ENCODE data around the gene PDE6C. TPM values are rescaled to one million over a fixed set of nuclear protein-coding genes. Genes with fewer than 3 reads are reported as not detected.

The PDE6C gene
- total RNA-seq, 4 donors from 2014 or later: not detected

DNA sequence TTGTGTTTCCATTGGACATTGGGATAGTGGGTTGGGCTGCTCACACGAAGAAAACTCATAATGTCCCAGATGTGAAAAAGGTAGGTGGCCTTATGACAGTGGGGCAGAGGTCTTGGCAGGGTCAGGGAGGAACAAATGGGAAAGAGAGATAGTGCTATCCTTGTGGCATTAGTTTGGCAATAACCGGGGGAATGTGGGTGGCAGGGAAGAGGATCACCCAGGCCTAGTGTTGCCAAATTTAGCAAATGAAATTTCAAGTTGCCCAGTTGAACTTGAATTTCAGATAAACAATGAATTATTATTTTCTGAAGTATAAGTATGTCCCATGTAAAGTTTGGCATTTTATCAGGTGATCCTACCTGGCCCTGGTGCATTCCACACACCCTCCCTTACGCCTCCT is 789 bp downstream of the PDE6C start:
- Histone ChIP-seq H3K27ac (no peak overlapping the region), H3K4me1 (no peaks in the 10 kb centered on the region), H3K27me3 (no peaks in the 10 kb centered on the region), H3K36me3 (no peaks in the 10 kb centered on the region), H3K9me3 (no peaks in the 10 kb centered on the region), H3K4me3 (no peak overlapping the region)
- TF ChIP-seq POLR2A (IDR thresholded peaks at IDR 0.05): no peak
- no peak for TF ChIP-seq EP300 (IDR thresholded peaks at IDR 0.05; ENCODE audit: low read depth)
- TF ChIP-seq, protein P1, sequence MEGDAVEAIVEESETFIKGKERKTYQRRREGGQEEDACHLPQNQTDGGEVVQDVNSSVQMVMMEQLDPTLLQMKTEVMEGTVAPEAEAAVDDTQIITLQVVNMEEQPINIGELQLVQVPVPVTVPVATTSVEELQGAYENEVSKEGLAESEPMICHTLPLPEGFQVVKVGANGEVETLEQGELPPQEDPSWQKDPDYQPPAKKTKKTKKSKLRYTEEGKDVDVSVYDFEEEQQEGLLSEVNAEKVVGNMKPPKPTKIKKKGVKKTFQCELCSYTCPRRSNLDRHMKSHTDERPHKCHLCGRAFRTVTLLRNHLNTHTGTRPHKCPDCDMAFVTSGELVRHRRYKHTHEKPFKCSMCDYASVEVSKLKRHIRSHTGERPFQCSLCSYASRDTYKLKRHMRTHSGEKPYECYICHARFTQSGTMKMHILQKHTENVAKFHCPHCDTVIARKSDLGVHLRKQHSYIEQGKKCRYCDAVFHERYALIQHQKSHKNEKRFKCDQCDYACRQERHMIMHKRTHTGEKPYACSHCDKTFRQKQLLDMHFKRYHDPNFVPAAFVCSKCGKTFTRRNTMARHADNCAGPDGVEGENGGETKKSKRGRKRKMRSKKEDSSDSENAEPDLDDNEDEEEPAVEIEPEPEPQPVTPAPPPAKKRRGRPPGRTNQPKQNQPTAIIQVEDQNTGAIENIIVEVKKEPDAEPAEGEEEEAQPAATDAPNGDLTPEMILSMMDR (IDR thresholded peaks at IDR 0.05): no peak
- TF ChIP-seq POLR2AphosphoS5 (IDR thresholded peaks at IDR 0.05): no peak
- intact Hi-C loops (cut with DNase I; ENCODE audit: low total_unique reads): no loop called here
- in situ Hi-C loops (cut with MboI; ENCODE audit: low pct_ligation_motif_present in 1 of 4, low pct_unique_long_range_greater_than_20kb in 1 of 4, low sequenced_read_pairs in 3 of 4): no loop called here
- WGBS, 2 donors (ENCODE audit: low coverage in 1 of 2): 78 to 93% methylated on average over 3 of the region's 3 CpGs
- DNase-seq: no peak

DNA sequence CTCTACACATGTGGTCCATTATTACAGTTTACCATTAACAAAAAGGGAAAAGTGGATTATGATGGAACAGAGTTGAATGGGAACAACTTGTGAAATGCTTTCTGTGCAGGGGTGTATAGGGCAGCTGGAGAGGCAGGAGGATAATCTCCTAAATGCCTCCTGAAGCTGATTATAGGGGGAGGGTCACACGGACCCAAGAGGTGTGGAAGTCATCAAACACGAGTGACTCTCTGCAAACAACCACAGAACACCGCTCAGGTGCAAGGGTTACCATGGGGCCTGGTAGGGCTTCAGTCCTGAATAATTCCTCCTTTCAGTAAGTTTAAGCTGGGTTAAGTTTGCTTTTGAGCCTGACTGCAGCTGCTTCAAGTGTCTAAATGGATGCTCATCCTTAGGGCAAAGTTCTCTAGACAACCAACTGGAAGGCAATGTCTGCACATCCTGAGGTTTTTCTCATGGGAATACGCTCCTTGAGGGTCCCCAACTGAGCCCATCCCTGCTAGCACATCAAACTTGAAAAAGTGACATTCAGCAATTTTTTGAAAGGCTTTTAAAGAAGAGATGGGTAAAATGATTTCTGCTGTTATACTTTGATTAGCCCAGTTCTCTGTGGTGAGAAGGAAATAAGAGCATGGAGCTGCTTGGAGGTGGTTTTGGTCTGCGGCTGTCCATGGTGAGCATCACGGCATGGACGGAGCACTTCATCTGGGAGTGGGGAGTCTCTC is 1.9 kb downstream of the PDE6C start:
- H3K4me1 ChIP-seq: no peaks in the 10 kb centered on the region

DNA sequence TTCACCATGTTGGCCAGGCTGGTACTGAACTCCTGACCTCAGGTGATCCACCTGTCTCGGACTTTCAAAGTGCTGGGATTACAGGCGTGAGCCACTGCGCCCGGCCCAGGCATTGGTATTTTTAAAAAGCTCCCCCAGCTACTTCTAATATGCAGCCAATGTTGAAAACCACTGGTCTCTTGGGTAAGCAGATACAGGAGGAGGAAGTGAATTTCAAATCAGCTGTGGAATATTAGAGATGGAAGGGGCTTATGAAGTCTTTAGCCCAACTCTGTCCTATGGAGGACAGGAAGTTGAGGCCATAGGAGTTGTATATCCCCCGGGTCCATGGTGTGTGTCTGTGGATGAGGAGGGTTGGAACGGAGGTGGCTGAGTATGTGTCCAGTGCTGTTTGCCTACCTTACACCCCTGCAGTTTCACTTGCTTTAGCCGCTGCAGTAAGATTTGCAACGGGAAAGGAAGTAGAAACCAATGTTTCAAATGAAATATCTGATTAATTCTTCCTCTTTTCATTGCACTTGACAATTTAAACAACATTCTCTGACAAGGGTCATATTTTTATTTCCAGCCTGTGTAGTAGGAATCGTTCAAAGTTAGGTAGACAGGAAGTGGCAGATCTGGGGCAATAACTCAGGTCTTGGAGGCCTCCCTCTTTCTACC is 3.4 kb downstream of the PDE6C start:
- intact Hi-C loops (cut with DNase I; ENCODE audit: low total_unique reads): no loop called here

More for the DNA sequence above, 1.9 kb downstream of the PDE6C start:
- H3K27me3 ChIP-seq: no peaks in the 10 kb centered on the region
- TF ChIP-seq POLR2AphosphoS5 (IDR thresholded peaks at IDR 0.05): no peak
- no peak for TF ChIP-seq POLR2A (IDR thresholded peaks at IDR 0.05)
- TF ChIP-seq, protein P1 (IDR thresholded peaks at IDR 0.05): no peak
- no peak for TF ChIP-seq EP300 (IDR thresholded peaks at IDR 0.05; ENCODE audit: low read depth)
- 79 to 96% methylated on average over 3 to 7 of the region's 7 CpGs for WGBS, 2 donors (ENCODE audit: low coverage in 1 of 2)
- in situ Hi-C loops (cut with MboI; ENCODE audit: low pct_ligation_motif_present in 1 of 4, low pct_unique_long_range_greater_than_20kb in 1 of 4, low sequenced_read_pairs in 3 of 4): no loop called here
- no peak overlapping the region for H3K4me3 ChIP-seq
- no peak for DNase-seq
- no peak overlapping the region for H3K27ac ChIP-seq
- intact Hi-C loops (cut with DNase I; ENCODE audit: low total_unique reads): no loop called here
- no peaks in the 10 kb centered on the region for H3K9me3 ChIP-seq
- H3K36me3 ChIP-seq: no peaks in the 10 kb centered on the region

DNA sequence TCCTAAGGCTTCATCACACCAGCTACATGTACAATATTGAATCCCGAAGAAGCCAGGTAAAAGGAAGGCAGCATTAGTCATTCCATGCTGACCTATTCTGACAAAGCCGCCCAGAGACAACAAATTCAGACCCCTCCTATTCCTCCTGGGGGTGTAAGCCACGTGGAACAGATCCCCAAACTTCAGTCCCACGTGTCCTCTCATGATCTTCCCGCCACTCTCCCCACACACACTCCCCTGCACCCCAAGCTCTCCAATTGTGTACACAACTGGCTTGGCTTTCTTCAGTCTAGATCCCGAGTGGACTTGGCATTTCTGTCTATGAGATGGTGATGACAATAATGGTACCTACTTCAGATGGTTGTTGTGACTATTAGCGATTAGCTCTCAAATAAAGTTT is 8.6 kb downstream of the PDE6C start:
- intact Hi-C loops (cut with DNase I; ENCODE audit: low total_unique reads): no loop called here
- in situ Hi-C loops (cut with MboI; ENCODE audit: low pct_ligation_motif_present in 1 of 4, low pct_unique_long_range_greater_than_20kb in 1 of 4, low sequenced_read_pairs in 3 of 4): no loop called here
- Histone ChIP-seq H3K4me1 (no peaks in the 10 kb centered on the region), H3K4me3 (no peak overlapping the region), H3K27me3 (no peaks in the 10 kb centered on the region), H3K9me3 (no peaks in the 10 kb centered on the region), H3K27ac (no peak overlapping the region), H3K36me3 (no peaks in the 10 kb centered on the region)
- 64 to 80% methylated on average over 5 to 7 of the region's 7 CpGs for WGBS, 2 donors (ENCODE audit: low coverage in 1 of 2)
- TF ChIP-seq POLR2A (IDR thresholded peaks at IDR 0.05) (no peak), EP300 (IDR thresholded peaks at IDR 0.05; ENCODE audit: low read depth) (no peak), POLR2AphosphoS5 (IDR thresholded peaks at IDR 0.05) (no peak)
- TF ChIP-seq, protein P1 (IDR thresholded peaks at IDR 0.05): no peak
- no peak for DNase-seq

More for the DNA sequence above, 3.4 kb downstream of the PDE6C start:
- no peaks in the 10 kb centered on the region for H3K36me3 ChIP-seq
- WGBS, 2 donors (ENCODE audit: low coverage in 1 of 2): 65 to 68% methylated on average over 5 to 9 of the region's 9 CpGs
- H3K27ac ChIP-seq: no peak overlapping the region
- no peaks in the 10 kb centered on the region for H3K27me3 ChIP-seq
- no peaks in the 10 kb centered on the region for H3K9me3 ChIP-seq
- TF ChIP-seq, protein P1 (IDR thresholded peaks at IDR 0.05): no peak
- TF ChIP-seq POLR2A (IDR thresholded peaks at IDR 0.05): no peak
- no peak for TF ChIP-seq EP300 (IDR thresholded peaks at IDR 0.05; ENCODE audit: low read depth)
- TF ChIP-seq POLR2AphosphoS5 (IDR thresholded peaks at IDR 0.05): no peak
- in situ Hi-C loops (cut with MboI; ENCODE audit: low pct_ligation_motif_present in 1 of 4, low pct_unique_long_range_greater_than_20kb in 1 of 4, low sequenced_read_pairs in 3 of 4): no loop called here
- H3K4me1 ChIP-seq: no peaks in the 10 kb centered on the region
- H3K4me3 ChIP-seq: no peak overlapping the region
- DNase-seq: no peak

Data from transverse colon (tissue), 4 donors.